Tibial artery (tissue), 4 donors: ENCODE data around the gene SCAP.

ENCODE experiments used
- DNase-seq, 2 donors: peaks; one replicate each; pipeline ENCODE4 v3.0.0-alpha.2; 2019
- H3K27ac ChIP-seq, 2 donors: fragments of 200-600 bp; sonication (generic) in 1 of 2; 1 replicate in 1 of 2; 2 replicates in 1 of 2; pipeline ENCODE4 v1.5.1; 2018 to 2019; ENCODE audit warnings: mild to moderate bottlenecking in 1 of 2
- H3K27me3 ChIP-seq, 2 donors: fragments of 200-600 bp; sonication (generic) in 1 of 2; one replicate each; pipeline versions ENCODE4 v1.5.1 to v1.6.0; 2016 to 2019
- H3K36me3 ChIP-seq, 3 donors: fragments of 200-600 bp; sonication (generic) in 2 of 3; one replicate each; pipeline ENCODE4 v1.5.1; 2016 to 2019; ENCODE audit warnings: mild to moderate bottlenecking in 2 of 3
- H3K4me1 ChIP-seq, 4 donors: fragments of 200-600 bp; sonication (generic) in 2 of 4; 1 replicate in 3 of 4; 2 replicates in 1 of 4; pipeline ENCODE4 v1.5.1; 2016 to 2019
- H3K4me3 ChIP-seq, 2 donors: fragments of 200-600 bp; sonication (generic) in 1 of 2; 1 replicate in 1 of 2; 2 replicates in 1 of 2; pipeline ENCODE4 v1.5.1; 2018 to 2019; ENCODE audit warnings: mild to moderate bottlenecking in 2 of 2
- H3K9me3 ChIP-seq, 3 donors: fragments of 200-600 bp; sonication (generic) in 1 of 3; one replicate each; pipeline ENCODE4 v1.5.1; 2016 to 2019
- CTCF ChIP-seq, 2 experiments: fragments of 200-600 bp in 1 of 2; fragments of 450-650 bp in 1 of 2; IDR thresholded peaks; one replicate each; pipeline ENCODE4 v1.5.1; 2017 to 2019; ENCODE audit warnings: antibody characterized with exemption in 2 of 2, mild to moderate bottlenecking in 1 of 2, moderate library complexity in 1 of 2
- intact Hi-C: fragments of 100-400 bp; cut with DNase I; formaldehyde crosslinking; loops from one replicate; pipeline ENCODE4 v1.15.0; 2023; ENCODE audit warnings: low total_unique reads

Gene SCAP

GRCh38 chr3:47424434-47425382 lies 51.0 kb downstream of the SCAP start:
- peak in 1 of 2 donors; percentile 23 for DNase-seq

GRCh38 chr3:47423548-47424145 lies 52.1 kb downstream of the SCAP start:
- TF ChIP-seq CTCF (IDR thresholded peaks at IDR 0.05): no peak
- no peak overlapping the region for H3K27ac ChIP-seq
- H3K9me3 ChIP-seq: no peaks in the 10 kb centered on the region
- H3K4me1 ChIP-seq: peaks cover 0 to 18% (median 11%) of the 10 kb centered on the region in 4 donors
- H3K36me3 ChIP-seq: peaks cover 32 to 92% (median 67%) of the 10 kb centered on the region in 3 donors
- DNase-seq: no peak
- H3K27me3 ChIP-seq: no peaks in the 10 kb centered on the region
- no peak overlapping the region for H3K4me3 ChIP-seq
- intact Hi-C loops: loop anchor here (2.0 kb wide), 1 partner anchor 53 kb away; no protein-coding TSS in a partner anchor

More at GRCh38 chr3:47424434-47425382, 51.0 kb downstream of the SCAP start:
- Histone ChIP-seq H3K9me3 (no peaks in the 10 kb centered on the region), H3K36me3 (peaks cover 23 to 86% (median 58%) of the 10 kb centered on the region in 3 donors), H3K27ac (no peak overlapping the region), H3K27me3 (no peaks in the 10 kb centered on the region), H3K4me1 (peaks cover 0 to 18% (median 11%) of the 10 kb centered on the region in 4 donors), H3K4me3 (no peak overlapping the region)
- no peak for TF ChIP-seq CTCF (IDR thresholded peaks at IDR 0.05)
- intact Hi-C loops: no loop called here

- intact Hi-C loops: loop anchor here (2.0 kb wide), 1 partner anchor 54 kb away; no protein-coding TSS in a partner anchor
- DNase-seq: no peak
- Histone ChIP-seq H3K36me3 (peaks cover 33 to 91% (median 66%) of the 10 kb centered on the region in 3 donors), H3K27ac (no peak overlapping the region), H3K9me3 (no peaks in the 10 kb centered on the region), H3K4me3 (no peak overlapping the region), H3K27me3 (no peaks in the 10 kb centered on the region), H3K4me1 (peaks cover 0 to 18% (median 11%) of the 10 kb centered on the region in 4 donors)
- TF ChIP-seq CTCF (IDR thresholded peaks at IDR 0.05): no peak
Observed at GRCh38 chr3:47422743-47423142, 53.0 kb downstream of the SCAP start.

GRCh38 chr3:47421741-47422649 lies 53.7 kb downstream of the SCAP start:
- peak overlapping the region; percentile 64 for H3K27ac ChIP-seq
- no peaks in the 10 kb centered on the region for H3K9me3 ChIP-seq
- no peak for TF ChIP-seq CTCF (IDR thresholded peaks at IDR 0.05)
- H3K4me1 ChIP-seq: peaks cover 0 to 18% (median 11%) of the 10 kb centered on the region in 4 donors
- H3K27me3 ChIP-seq: no peaks in the 10 kb centered on the region
- intact Hi-C loops: loop anchor here (2.0 kb wide), 1 partner anchor 55 kb away; no protein-coding TSS in a partner anchor
- H3K36me3 ChIP-seq: peaks cover 30 to 90% (median 71%) of the 10 kb centered on the region in 3 donors
- no peak for DNase-seq
- H3K4me3 ChIP-seq: no peak overlapping the region
